Lower lobe of right lung (tissue), 2 donors: ENCODE data around the gene VWA8. TPM values are rescaled to one million over a fixed set of nuclear protein-coding genes. Genes with fewer than 3 reads are reported as not detected.

Experiments
- ATAC-seq, 2 donors: fragments of 200-7000 bp; cut with Tn5 transposase; one replicate each; pipeline ENCODE4 v1.9.1; 2020 to 2022; ENCODE audit warnings: mild to moderate bottlenecking in 2 of 2, moderate library complexity in 2 of 2
- DNase-seq: peaks from one replicate; pipeline ENCODE4 v3.0.0-alpha.2; 2020
- H3K27ac ChIP-seq: fragments of 200-600 bp; one replicate; pipeline ENCODE4 v1.8.0; 2022
- H3K27me3 ChIP-seq: fragments of 200-600 bp; one replicate; pipeline ENCODE4 v1.8.0; 2022; ENCODE audit warnings: low read depth
- H3K36me3 ChIP-seq: fragments of 200-600 bp; one replicate; pipeline ENCODE4 v1.8.0; 2022; ENCODE audit warnings: mild to moderate bottlenecking
- H3K4me1 ChIP-seq: fragments of 200-600 bp; one replicate; pipeline ENCODE4 v1.8.0; 2022
- H3K4me3 ChIP-seq: fragments of 200-600 bp; one replicate; pipeline ENCODE4 v1.8.0; 2022; ENCODE audit warnings: mild to moderate bottlenecking
- H3K9me3 ChIP-seq: fragments of 200-600 bp; one replicate; pipeline ENCODE4 v1.8.0; 2022
- intact Hi-C: fragments of 100-400 bp; cut with DNase I; formaldehyde crosslinking; loops from one replicate; pipeline ENCODE4 v1.11.0; 2022
- total RNA-seq: library from RNA; stranded (reverse); fragmentation: NEBNext Ultra II Directional; extraction: Animal tissue kit (Norgen Biotek cat#: 25700); gene quantifications from one replicate; pipeline ENCODE4 v1.2.1, GENCODE V29; 2021
- TF ChIP-seq, protein P1 (sequence below): fragments of 200-600 bp; IDR thresholded peaks from one replicate; pipeline ENCODE4 v1.8.0; 2022; ENCODE audit warnings: antibody characterized with exemption, mild to moderate bottlenecking
- donor health status: DM: no; HTN: yes; CAD: no; lungs with severe emphysema.

VWA8 gene
- total RNA-seq, 1 donor from 2014 or later = 18.2 TPM

DNA sequence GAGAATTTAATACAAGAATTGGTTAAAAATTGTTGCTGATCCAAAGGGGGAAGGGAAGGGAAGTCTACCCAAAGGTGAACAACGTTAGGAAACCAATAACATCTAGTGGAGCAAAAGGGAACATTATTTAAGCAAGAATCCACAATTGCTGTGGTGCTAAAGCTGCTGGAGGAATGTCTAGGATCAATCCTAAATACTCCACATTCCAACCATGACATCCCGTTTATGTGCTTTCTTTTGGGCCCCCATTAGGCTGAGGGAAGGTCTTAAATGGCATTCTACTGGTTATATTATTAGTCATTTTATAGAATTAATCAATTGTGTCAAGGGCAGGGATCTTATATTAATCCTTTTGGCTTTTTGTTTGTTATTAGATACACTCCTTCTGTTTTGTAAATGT lies 39.9 kb upstream of the VWA8 start:
- TF ChIP-seq, protein P1, sequence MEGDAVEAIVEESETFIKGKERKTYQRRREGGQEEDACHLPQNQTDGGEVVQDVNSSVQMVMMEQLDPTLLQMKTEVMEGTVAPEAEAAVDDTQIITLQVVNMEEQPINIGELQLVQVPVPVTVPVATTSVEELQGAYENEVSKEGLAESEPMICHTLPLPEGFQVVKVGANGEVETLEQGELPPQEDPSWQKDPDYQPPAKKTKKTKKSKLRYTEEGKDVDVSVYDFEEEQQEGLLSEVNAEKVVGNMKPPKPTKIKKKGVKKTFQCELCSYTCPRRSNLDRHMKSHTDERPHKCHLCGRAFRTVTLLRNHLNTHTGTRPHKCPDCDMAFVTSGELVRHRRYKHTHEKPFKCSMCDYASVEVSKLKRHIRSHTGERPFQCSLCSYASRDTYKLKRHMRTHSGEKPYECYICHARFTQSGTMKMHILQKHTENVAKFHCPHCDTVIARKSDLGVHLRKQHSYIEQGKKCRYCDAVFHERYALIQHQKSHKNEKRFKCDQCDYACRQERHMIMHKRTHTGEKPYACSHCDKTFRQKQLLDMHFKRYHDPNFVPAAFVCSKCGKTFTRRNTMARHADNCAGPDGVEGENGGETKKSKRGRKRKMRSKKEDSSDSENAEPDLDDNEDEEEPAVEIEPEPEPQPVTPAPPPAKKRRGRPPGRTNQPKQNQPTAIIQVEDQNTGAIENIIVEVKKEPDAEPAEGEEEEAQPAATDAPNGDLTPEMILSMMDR = no peak
- H3K4me1 ChIP-seq = no peaks in the 10 kb centered on the region
- H3K27me3 ChIP-seq = no peaks in the 10 kb centered on the region
- intact Hi-C loops = no loop called here
- no peaks in the 10 kb centered on the region for H3K9me3 ChIP-seq
- ATAC-seq (no peak), DNase-seq (no peak)
- no peaks in the 10 kb centered on the region for H3K36me3 ChIP-seq
- no peak overlapping the region for H3K4me3 ChIP-seq
- no peak overlapping the region for H3K27ac ChIP-seq

DNA sequence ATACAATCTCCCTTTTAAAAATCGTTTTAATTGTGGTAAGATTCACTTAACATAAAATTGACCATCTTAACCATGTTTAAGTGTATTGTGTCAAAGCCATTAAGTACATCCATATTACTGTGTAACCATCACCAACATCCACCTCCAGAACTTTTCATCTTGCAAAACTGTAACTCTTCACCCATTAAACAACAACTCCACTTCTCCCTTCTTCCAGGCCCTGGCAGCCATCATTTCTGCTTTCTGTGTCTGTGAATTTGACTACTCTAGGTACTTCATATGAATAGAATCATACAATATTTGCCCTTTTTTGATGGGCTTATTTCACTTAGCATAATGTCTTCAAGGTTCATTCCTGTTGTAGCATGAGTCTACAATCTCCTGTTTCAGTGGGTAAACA lies 36.5 kb upstream of the VWA8 start:
- Histone ChIP-seq H3K27me3 (no peaks in the 10 kb centered on the region), H3K4me3 (no peak overlapping the region), H3K9me3 (no peaks in the 10 kb centered on the region), H3K36me3 (no peaks in the 10 kb centered on the region), H3K4me1 (no peaks in the 10 kb centered on the region), H3K27ac (no peak overlapping the region)
- intact Hi-C loops = no loop called here
- DNase-seq = no peak
- ATAC-seq = no peak
- TF ChIP-seq, protein P1 = no peak

DNA sequence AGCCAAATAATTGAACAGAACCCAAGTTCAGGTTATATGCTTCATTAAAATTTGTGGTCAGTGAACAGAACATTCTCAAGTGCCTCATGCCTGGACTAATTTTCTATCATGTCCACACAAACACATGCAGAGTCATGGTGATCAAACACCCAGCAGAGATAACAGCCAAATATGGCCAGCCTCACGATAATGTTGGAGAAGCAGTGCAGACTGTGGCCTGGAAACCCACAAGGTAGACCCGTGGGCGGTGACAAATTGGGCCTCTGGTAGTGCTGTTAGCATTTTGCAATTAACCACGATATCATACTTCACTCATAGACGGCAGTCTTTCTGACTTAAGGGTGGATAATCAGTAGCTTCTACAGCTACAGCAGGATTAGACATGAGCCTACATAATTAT lies 35.0 kb upstream of the VWA8 start:
- Histone ChIP-seq H3K4me3 (no peak overlapping the region), H3K4me1 (no peaks in the 10 kb centered on the region), H3K27ac (no peak overlapping the region), H3K27me3 (no peaks in the 10 kb centered on the region), H3K36me3 (no peaks in the 10 kb centered on the region), H3K9me3 (no peaks in the 10 kb centered on the region)
- TF ChIP-seq, protein P1 = no peak
- peak in 1 of 2 donors; percentile 51 for ATAC-seq
- intact Hi-C loops = no loop called here
- peak; percentile 58 for DNase-seq

DNA sequence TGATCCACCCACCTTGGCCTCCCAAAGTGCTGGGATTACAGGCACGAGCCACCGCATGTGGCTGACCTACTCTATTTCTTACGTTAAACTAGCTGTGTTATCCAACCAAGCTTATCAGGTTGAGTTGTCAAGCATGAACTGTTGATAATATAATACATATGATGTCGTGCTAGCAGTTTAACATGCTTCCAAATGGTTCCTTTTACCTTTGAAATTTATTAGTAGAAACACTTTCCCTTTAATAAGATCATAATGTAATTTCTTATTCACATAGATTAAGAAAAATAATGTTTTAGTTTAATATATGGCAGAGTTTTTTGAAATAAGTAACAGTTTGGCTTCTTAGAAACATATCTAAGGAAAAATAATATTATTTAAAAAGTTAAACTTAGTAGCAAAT lies 34.4 kb upstream of the VWA8 start:
- Histone ChIP-seq H3K4me1 (no peaks in the 10 kb centered on the region), H3K36me3 (no peaks in the 10 kb centered on the region), H3K4me3 (no peak overlapping the region), H3K9me3 (no peaks in the 10 kb centered on the region), H3K27me3 (no peaks in the 10 kb centered on the region), H3K27ac (no peak overlapping the region)
- DNase-seq = no peak
- intact Hi-C loops = no loop called here
- ATAC-seq = no peak
- TF ChIP-seq, protein P1 = no peak

DNA sequence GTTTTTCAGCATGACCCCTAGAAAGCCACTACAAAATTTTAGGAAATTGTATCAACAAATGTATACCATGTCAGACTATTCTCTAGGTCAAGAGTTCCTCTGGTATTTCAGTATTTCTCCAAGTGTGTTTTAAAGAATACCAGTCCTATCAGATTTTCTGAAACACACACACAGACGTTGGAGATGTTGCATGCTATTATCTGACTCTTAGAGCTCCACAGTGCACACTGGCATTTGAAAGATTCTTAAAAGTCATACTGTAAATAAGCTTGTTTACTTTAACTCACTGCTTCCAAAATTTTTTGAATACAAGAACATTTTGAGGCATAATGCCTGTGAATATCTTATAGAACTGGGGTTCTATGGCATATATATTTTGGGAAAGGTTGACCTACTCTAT lies 33.8 kb upstream of the VWA8 start:
- TF ChIP-seq, protein P1 = no peak
- Histone ChIP-seq H3K9me3 (no peaks in the 10 kb centered on the region), H3K27me3 (no peaks in the 10 kb centered on the region), H3K4me1 (no peaks in the 10 kb centered on the region), H3K36me3 (no peaks in the 10 kb centered on the region), H3K27ac (no peak overlapping the region), H3K4me3 (no peak overlapping the region)
- ATAC-seq = no peak
- no peak for DNase-seq
- intact Hi-C loops = no loop called here

DNA sequence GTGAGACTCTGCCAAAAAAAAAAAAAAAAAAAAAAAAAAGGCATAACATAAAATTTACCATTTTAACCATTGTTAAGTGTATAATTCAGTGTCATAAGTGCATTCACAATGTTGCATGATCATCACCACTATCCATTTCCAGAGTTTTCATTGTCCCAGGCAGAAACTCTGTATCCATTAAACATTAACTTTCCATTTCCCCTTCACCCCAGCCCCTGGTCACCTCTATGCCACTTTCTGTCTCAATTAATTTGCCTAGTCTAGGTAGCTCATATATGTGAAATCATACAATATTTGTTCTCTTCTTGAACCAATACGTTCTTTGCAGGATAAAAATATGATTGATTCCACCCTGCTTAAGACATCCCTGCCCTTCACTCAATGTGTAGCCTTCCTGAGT lies 31.0 kb upstream of the VWA8 start:
- TF ChIP-seq, protein P1 = no peak
- intact Hi-C loops = no loop called here
- Histone ChIP-seq H3K4me1 (no peaks in the 10 kb centered on the region), H3K9me3 (no peaks in the 10 kb centered on the region), H3K4me3 (no peak overlapping the region), H3K27me3 (no peaks in the 10 kb centered on the region), H3K27ac (no peak overlapping the region), H3K36me3 (no peaks in the 10 kb centered on the region)
- ATAC-seq (no peak), DNase-seq (no peak)
